Smooth muscle cell (in vitro differentiated cells): ENCODE data around the gene SLC15A4. TPM values are rescaled to one million over a fixed set of nuclear protein-coding genes. Genes with fewer than 3 reads are reported as not detected.
"Not testable (repeated sequence)": the region's sequence is repeated elsewhere in the genome, so short reads cannot be mapped to it uniquely, and the experiment has no call there.

Experiments used
- DNase-seq: peaks from one replicate; lab custom pipeline; 2025; ENCODE audit not compliant: unreplicated experiment; lab: John Stamatoyannopoulos, UW
- H2AFZ ChIP-seq: fragments of 200-600 bp; sonication (generic); 2 replicates; pipeline ENCODE4 v1.6.0; 2016; ENCODE audit warnings: antibody characterized with exemption, low read depth, mild to moderate bottlenecking
- H3F3A ChIP-seq: fragments of 200-600 bp; sonication (generic); 2 replicates; pipeline ENCODE4 v1.6.0; 2017; ENCODE audit warnings: antibody characterized with exemption, low read depth
- H3K27ac ChIP-seq: fragments of 200-600 bp; sonication (generic); 2 replicates; pipeline ENCODE4 v1.5.1; 2016; ENCODE audit warnings: low read depth, mild to moderate bottlenecking
- H3K27me3 ChIP-seq: fragments of 200-600 bp; sonication (generic); 2 replicates; pipeline ENCODE4 v1.6.1; 2016; ENCODE audit warnings: low read depth, mild to moderate bottlenecking
- H3K36me3 ChIP-seq: fragments of 200-600 bp; sonication (generic); 2 replicates; pipeline ENCODE4 v1.5.1; 2016; ENCODE audit warnings: low read depth
- H3K4me1 ChIP-seq: fragments of 200-600 bp; sonication (generic); 2 replicates; pipeline ENCODE4 v1.5.1; 2016; ENCODE audit warnings: low read depth
- H3K4me2 ChIP-seq: fragments of 200-600 bp; sonication (generic); 2 replicates; pipeline ENCODE4 v1.6.0; 2016; ENCODE audit warnings: mild to moderate bottlenecking
- H3K4me3 ChIP-seq: fragments of 200-600 bp; sonication (generic); 2 replicates; pipeline ENCODE4 v1.5.1; 2016; ENCODE audit warnings: mild to moderate bottlenecking
- H3K79me2 ChIP-seq: fragments of 200-600 bp; sonication (generic); 2 replicates; pipeline ENCODE4 v1.6.0; 2016; ENCODE audit warnings: low read depth, mild to moderate bottlenecking
- H3K9ac ChIP-seq: fragments of 200-600 bp; sonication (generic); 2 replicates; pipeline ENCODE4 v1.6.0; 2016; ENCODE audit warnings: low read depth
- H3K9me3 ChIP-seq: fragments of 200-600 bp; sonication (generic); replicated peaks from 2 replicates; pipeline ENCODE4 v1.5.1; 2016; ENCODE audit warnings: low read depth
- H4K20me1 ChIP-seq: fragments of 200-600 bp; sonication (generic); 2 replicates; pipeline ENCODE4 v1.6.0; 2016; ENCODE audit warnings: low read depth
- WGBS: methylation state at CpG from one replicate; pipeline ENCODE4 v1.1.7; 2016; ENCODE audit warnings: low lambda C conversion rate; 5-methylcytosine and 5-hydroxymethylcytosine counted together
- polyA plus RNA-seq: library from polyadenylated mRNA; unstranded; fragments of >200 nt; fragmentation: Nextera tagmentation; extraction: Ambion mirVana; gene quantifications from 2 replicates; pipeline ENCODE4 v1.2.1, GENCODE V29; 2016
- total RNA-seq: library from RNA; depleted of rRNA; stranded (reverse); fragments of >200 nt; gene quantifications from 2 replicates; pipeline ENCODE4 v1.2.3, GENCODE V29; 2014
- TF ChIP-seq, protein P1 (sequence below): fragments of 200-600 bp; sonication (generic); IDR thresholded peaks from 2 replicates; pipeline ENCODE4 v1.5.1; 2017; ENCODE audit warnings: borderline replicate concordance, mild to moderate bottlenecking, antibody characterized with exemption; ENCODE audit not compliant: insufficient read depth, poor library complexity, severe bottlenecking

Gene SLC15A4
- total and polyA plus RNA-seq, 2 experiments from 2014 or later, result 35.0 to 37.3 TPM

DNA sequence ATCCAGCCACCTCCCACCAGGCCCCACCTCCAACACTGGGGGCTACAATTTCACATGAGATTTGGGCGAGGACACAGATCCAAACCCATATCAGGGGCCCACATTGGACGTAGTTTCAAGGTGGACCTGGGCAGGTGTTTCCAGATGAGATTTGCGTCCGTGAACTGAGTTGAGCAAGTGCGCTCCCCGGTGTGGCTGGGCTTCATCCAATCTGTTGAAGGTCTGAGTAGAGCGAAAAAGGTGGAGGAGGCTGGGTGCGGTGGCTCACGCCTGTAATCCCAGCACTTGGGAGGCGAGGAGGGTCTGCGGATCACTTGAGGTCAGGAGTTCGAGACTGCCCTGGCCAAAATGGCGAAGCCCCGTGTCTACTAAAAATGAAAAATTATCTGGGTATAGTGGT is 24.6 kb upstream of the SLC15A4 start:
- Histone ChIP-seq H3K4me1 (no peaks in the 10 kb centered on the region), H3K4me2 (no peak overlapping the region), H3K79me2 (no peaks in the 10 kb centered on the region), H3K4me3 (no peak overlapping the region), H3K27me3 (peaks cover 31% of the 10 kb centered on the region), H2AFZ (no peak overlapping the region), H3K27ac (no peak overlapping the region), H3F3A (no peaks in the 10 kb centered on the region), H3K9me3 (no peaks in the 10 kb centered on the region), H3K9ac (no peak overlapping the region), H4K20me1 (no peaks in the 10 kb centered on the region), H3K36me3 (no peaks in the 10 kb centered on the region)
- TF ChIP-seq, protein P1, sequence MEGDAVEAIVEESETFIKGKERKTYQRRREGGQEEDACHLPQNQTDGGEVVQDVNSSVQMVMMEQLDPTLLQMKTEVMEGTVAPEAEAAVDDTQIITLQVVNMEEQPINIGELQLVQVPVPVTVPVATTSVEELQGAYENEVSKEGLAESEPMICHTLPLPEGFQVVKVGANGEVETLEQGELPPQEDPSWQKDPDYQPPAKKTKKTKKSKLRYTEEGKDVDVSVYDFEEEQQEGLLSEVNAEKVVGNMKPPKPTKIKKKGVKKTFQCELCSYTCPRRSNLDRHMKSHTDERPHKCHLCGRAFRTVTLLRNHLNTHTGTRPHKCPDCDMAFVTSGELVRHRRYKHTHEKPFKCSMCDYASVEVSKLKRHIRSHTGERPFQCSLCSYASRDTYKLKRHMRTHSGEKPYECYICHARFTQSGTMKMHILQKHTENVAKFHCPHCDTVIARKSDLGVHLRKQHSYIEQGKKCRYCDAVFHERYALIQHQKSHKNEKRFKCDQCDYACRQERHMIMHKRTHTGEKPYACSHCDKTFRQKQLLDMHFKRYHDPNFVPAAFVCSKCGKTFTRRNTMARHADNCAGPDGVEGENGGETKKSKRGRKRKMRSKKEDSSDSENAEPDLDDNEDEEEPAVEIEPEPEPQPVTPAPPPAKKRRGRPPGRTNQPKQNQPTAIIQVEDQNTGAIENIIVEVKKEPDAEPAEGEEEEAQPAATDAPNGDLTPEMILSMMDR, result no peak
- 96% methylated on average over 14 of the region's 14 CpGs for WGBS
- DNase-seq, result no peak

DNA sequence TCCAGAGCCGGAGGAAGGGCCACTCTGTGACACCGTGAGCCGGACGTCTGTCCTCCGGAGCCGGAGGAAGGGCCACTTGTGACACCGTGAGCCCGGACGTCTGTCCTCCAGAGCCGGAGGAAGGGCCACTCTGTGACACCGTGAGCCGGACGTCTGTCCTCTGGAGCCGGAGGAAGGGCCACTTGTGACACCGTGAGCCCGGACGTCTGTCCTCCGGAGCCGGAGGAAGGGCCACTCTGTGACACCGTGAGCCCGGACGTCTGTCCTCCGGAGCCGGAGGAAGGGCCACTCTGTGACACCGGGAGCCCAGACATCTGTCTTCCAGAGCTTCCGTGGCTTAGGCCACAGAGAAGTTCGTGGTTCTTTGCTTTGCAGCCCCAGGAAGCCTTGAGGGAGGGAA is 22.9 kb upstream of the SLC15A4 start:
- not testable (repeated sequence) for H3F3A ChIP-seq, H4K20me1 ChIP-seq, H3K4me2 ChIP-seq, H2AFZ ChIP-seq, DNase-seq, H3K9ac ChIP-seq, H3K4me1 ChIP-seq, H3K36me3 ChIP-seq, H3K27ac ChIP-seq, H3K9me3 ChIP-seq, H3K79me2 ChIP-seq, H3K4me3 ChIP-seq
- H3K27me3 ChIP-seq, result peaks cover 16% of the 10 kb centered on the region
- 96% methylated on average over 14 of the region's 27 CpGs for WGBS

DNA sequence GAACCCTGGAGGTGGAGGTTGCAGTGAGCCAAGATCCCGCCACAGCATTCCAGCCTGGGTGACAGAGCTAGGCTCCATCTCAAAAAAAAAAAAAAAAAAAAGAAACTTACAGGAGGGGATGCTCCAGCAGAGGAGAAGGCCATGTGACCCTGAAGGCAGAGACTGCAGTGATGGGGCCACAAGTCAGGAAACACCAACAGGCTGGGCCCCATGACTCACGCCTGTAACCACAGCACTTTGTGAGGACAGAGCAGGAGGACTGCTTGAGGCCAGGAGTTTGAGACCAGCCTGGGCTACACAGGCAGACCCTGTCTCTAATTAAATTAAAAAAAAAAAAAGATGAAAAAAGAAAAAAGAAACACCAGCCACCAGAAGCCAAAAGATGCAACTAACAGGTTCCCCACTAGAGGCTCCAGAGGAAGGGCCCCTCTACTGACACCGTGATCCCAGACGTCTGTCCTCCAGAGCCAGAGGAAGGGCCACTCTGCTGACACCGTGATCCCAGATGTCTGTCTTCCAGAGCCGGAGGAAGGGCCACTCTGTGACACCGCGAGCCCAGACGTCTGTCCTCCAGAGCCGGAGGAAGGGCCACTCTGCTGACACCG is 20.4 kb upstream of the SLC15A4 start:
- Histone ChIP-seq H3K9ac (no peak overlapping the region), H3F3A (no peaks in the 10 kb centered on the region), H3K79me2 (no peaks in the 10 kb centered on the region), H3K27me3 (no peaks in the 10 kb centered on the region), H3K27ac (no peak overlapping the region), H4K20me1 (no peaks in the 10 kb centered on the region), H2AFZ (no peak overlapping the region), H3K36me3 (no peaks in the 10 kb centered on the region), H3K4me2 (no peak overlapping the region), H3K9me3 (no peaks in the 10 kb centered on the region), H3K4me1 (no peaks in the 10 kb centered on the region), H3K4me3 (no peak overlapping the region)
- DNase-seq, result no peak
- WGBS, result 61% methylated on average over 11 of the region's 11 CpGs
- TF ChIP-seq, protein P1, result no peak

DNA sequence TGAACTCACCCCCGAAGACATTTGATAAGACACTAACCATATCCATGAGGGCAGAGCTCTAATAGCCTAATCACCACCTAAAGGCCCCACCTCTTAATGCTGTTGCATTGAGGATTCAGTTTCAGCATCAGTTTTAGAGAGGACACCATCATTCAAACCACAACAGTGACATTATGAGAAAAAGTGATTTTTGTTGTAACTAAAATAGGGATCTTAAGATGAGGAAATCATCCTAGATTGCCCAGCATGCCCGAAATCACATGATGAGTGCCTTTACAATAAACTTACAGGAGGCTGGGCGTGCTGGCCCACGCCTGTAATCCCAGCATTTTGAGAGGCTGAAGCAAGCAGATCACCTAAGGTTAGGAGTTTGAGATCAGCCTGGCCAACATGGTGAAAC is 19.8 kb upstream of the SLC15A4 start:
- Histone ChIP-seq H2AFZ (no peak overlapping the region), H3K36me3 (no peaks in the 10 kb centered on the region), H3K27ac (no peak overlapping the region), H3K4me1 (no peaks in the 10 kb centered on the region), H3K79me2 (no peaks in the 10 kb centered on the region), H3K4me3 (no peak overlapping the region), H3F3A (no peaks in the 10 kb centered on the region), H4K20me1 (no peaks in the 10 kb centered on the region), H3K9me3 (no peaks in the 10 kb centered on the region), H3K9ac (no peak overlapping the region), H3K4me2 (no peak overlapping the region), H3K27me3 (no peaks in the 10 kb centered on the region)
- DNase-seq, result no peak
- 91% methylated on average over 4 of the region's 4 CpGs for WGBS
- TF ChIP-seq, protein P1, result no peak
